ENCODE data around the gene PRR33. TPM values are rescaled to one million over a fixed set of nuclear protein-coding genes. Genes with fewer than 3 reads are reported as not detected.

PRR33 gene
- total RNA-seq, 2 donors from 2014 or later, result 0.17 TPM; not detected in 1

GRCh38 chr11:1879941-1880720 is 11.6 kb downstream of the PRR33 start:
- Histone ChIP-seq H3K27me3 (replicated peaks; ENCODE audit: insufficient read depth) (no peaks in the 10 kb centered on the region), H3K36me3 (no peaks in the 10 kb centered on the region), H3K27ac (no peak overlapping the region), H3K4me3 (no peak overlapping the region), H3K4me1 (replicated peaks) (no peaks in the 10 kb centered on the region), H3K9me3 (no peaks in the 10 kb centered on the region)
- TF ChIP-seq POLR2A (IDR thresholded peaks at IDR 0.05) (no peak), CTCF (IDR thresholded peaks at IDR 0.05) (no peak), POLR2AphosphoS5 (IDR thresholded peaks at IDR 0.05) (no peak)
- intact Hi-C loops (cut with DNase I), result loop anchor here (5.0 kb wide), 3 partner anchors 37 to 272 kb away; partner anchors contain the start of genes TNNI2 and TNNT3
- 80% methylated on average over 32 of the region's 32 CpGs for WGBS
- no peak for DNase-seq (ENCODE audit: low spot score)

GRCh38 chr11:1879342-1879940 is 12.3 kb downstream of the PRR33 start:
- TF ChIP-seq POLR2AphosphoS5 (IDR thresholded peaks at IDR 0.05) (no peak), CTCF (IDR thresholded peaks at IDR 0.05) (no peak), POLR2A (IDR thresholded peaks at IDR 0.05) (no peak)
- 85% methylated on average over 13 of the region's 13 CpGs for WGBS
- Histone ChIP-seq H3K4me3 (no peak overlapping the region), H3K27me3 (replicated peaks; ENCODE audit: insufficient read depth) (no peaks in the 10 kb centered on the region), H3K36me3 (no peaks in the 10 kb centered on the region), H3K9me3 (no peaks in the 10 kb centered on the region), H3K4me1 (replicated peaks) (no peaks in the 10 kb centered on the region), H3K27ac (no peak overlapping the region)
- no peak for DNase-seq (ENCODE audit: low spot score)
- intact Hi-C loops (cut with DNase I), result no loop called here

GRCh38 chr11:1878137-1879031 is 13.3 kb downstream of the PRR33 start:
- H3K9me3 ChIP-seq, result no peaks in the 10 kb centered on the region
- H3K4me3 ChIP-seq, result no peak overlapping the region
- H3K27ac ChIP-seq, result no peak overlapping the region
- no peak for DNase-seq (ENCODE audit: low spot score)
- TF ChIP-seq POLR2AphosphoS5 (IDR thresholded peaks at IDR 0.05), result no peak
- no peak for TF ChIP-seq CTCF (IDR thresholded peaks at IDR 0.05)
- TF ChIP-seq POLR2A (IDR thresholded peaks at IDR 0.05), result no peak
- 88% methylated on average over 30 of the region's 30 CpGs for WGBS
- H3K36me3 ChIP-seq, result no peaks in the 10 kb centered on the region
- intact Hi-C loops (cut with DNase I), result no loop called here
- no peaks in the 10 kb centered on the region for H3K27me3 ChIP-seq (replicated peaks; ENCODE audit: insufficient read depth)
- no peaks in the 10 kb centered on the region for H3K4me1 ChIP-seq (replicated peaks)

- peak; percentile 33 for DNase-seq (ENCODE audit: low spot score)
- intact Hi-C loops (cut with DNase I), result no loop called here
- 47% methylated on average over 32 of the region's 33 CpGs for WGBS
- TF ChIP-seq POLR2A (IDR thresholded peaks at IDR 0.05) (no peak), CTCF (IDR thresholded peaks at IDR 0.05) (no peak), POLR2AphosphoS5 (IDR thresholded peaks at IDR 0.05) (no peak)
- Histone ChIP-seq H3K36me3 (no peaks in the 10 kb centered on the region), H3K4me1 (replicated peaks) (no peaks in the 10 kb centered on the region), H3K4me3 (no peak overlapping the region), H3K9me3 (no peaks in the 10 kb centered on the region), H3K27ac (no peak overlapping the region), H3K27me3 (replicated peaks; ENCODE audit: insufficient read depth) (no peaks in the 10 kb centered on the region)
These were observed 14.2 kb downstream of the PRR33 start for GRCh38 chr11:1877211-1878136.

Data from prostate gland (tissue), 2 donors.